IgD-negative memory B cell (primary cell): ENCODE data around the gene BBS12. TPM values are rescaled to one million over a fixed set of nuclear protein-coding genes. Genes with fewer than 3 reads are reported as not detected.

Source experiments
- H3K27ac Mint-ChIP-seq, 3 donors: one replicate each; pipeline ENCODE4 v1.8.0; 2020 to 2022; ENCODE audit warnings: mild to moderate bottlenecking in 3 of 3, mixed read lengths in 3 of 3, moderate library complexity in 1 of 3
- H3K27me3 Mint-ChIP-seq: one replicate; pipeline ENCODE4 v1.8.0; 2021; ENCODE audit warnings: mixed read lengths
- H3K36me3 Mint-ChIP-seq: one replicate; pipeline ENCODE4 v1.8.0; 2020; ENCODE audit warnings: mild to moderate bottlenecking, mixed read lengths
- H3K4me1 Mint-ChIP-seq, 3 donors: one replicate each; pipeline ENCODE4 v1.8.0; 2020 to 2022; ENCODE audit warnings: mixed read lengths in 3 of 3, mild to moderate bottlenecking in 1 of 3
- H3K4me3 Mint-ChIP-seq, 4 donors: one replicate each; pipeline ENCODE4 v1.8.0; 2020 to 2022; ENCODE audit warnings: mild to moderate bottlenecking in 4 of 4, mixed read lengths in 4 of 4, moderate library complexity in 3 of 4
- H3K9me3 Mint-ChIP-seq, 3 donors: one replicate each; pipeline ENCODE4 v1.8.0; 2020 to 2021; ENCODE audit warnings: mixed read lengths in 3 of 3, mild to moderate bottlenecking in 1 of 3
- polyA plus RNA-seq: library from polyadenylated mRNA; unstranded; fragments of 300-500 nt; fragmentation: Illumina TruSeq; gene quantifications from one replicate; pipeline ENCODE4 v1.2.3, GENCODE V29; 2021

The BBS12 gene
- polyA plus RNA-seq, 1 donor from 2014 or later, result 0.68 TPM

GRCh38 chr4:122765692-122766352 is 33.3 kb downstream of the BBS12 start:
- no peaks in the 10 kb centered on the region for H3K9me3 Mint-ChIP-seq
- H3K27me3 Mint-ChIP-seq, result no peaks in the 10 kb centered on the region
- H3K4me1 Mint-ChIP-seq, result peaks cover 6 to 26% (median 13%) of the 10 kb centered on the region in 3 donors
- no peak overlapping the region for H3K4me3 Mint-ChIP-seq
- H3K27ac Mint-ChIP-seq, result no peak overlapping the region
- no peaks in the 10 kb centered on the region for H3K36me3 Mint-ChIP-seq

GRCh38 chr4:122766353-122766705 is 33.8 kb downstream of the BBS12 start:
- Mint-ChIP-seq H3K27me3 (no peaks in the 10 kb centered on the region), H3K4me1 (peaks cover 6 to 23% (median 13%) of the 10 kb centered on the region in 3 donors), H3K36me3 (no peaks in the 10 kb centered on the region), H3K9me3 (no peaks in the 10 kb centered on the region), H3K4me3 (no peak overlapping the region), H3K27ac (no peak overlapping the region)

GRCh38 chr4:122766950-122767349 is 34.4 kb downstream of the BBS12 start:
- Mint-ChIP-seq H3K4me1 (peaks cover 6 to 19% (median 13%) of the 10 kb centered on the region in 3 donors), H3K27ac (no peak overlapping the region), H3K27me3 (no peaks in the 10 kb centered on the region), H3K4me3 (no peak overlapping the region), H3K9me3 (no peaks in the 10 kb centered on the region), H3K36me3 (no peaks in the 10 kb centered on the region)

- Mint-ChIP-seq H3K4me3 (no peak overlapping the region), H3K36me3 (no peaks in the 10 kb centered on the region), H3K4me1 (no peaks in the 10 kb centered on the region), H3K9me3 (no peaks in the 10 kb centered on the region), H3K27ac (no peak overlapping the region), H3K27me3 (no peaks in the 10 kb centered on the region)
These were observed 39.2 kb downstream of the BBS12 start for GRCh38 chr4:122771724-122772123.

GRCh38 chr4:122772311-122772710 is 39.8 kb downstream of the BBS12 start:
- Mint-ChIP-seq H3K4me3 (no peak overlapping the region), H3K27ac (no peak overlapping the region), H3K4me1 (no peaks in the 10 kb centered on the region), H3K27me3 (no peaks in the 10 kb centered on the region), H3K9me3 (no peaks in the 10 kb centered on the region), H3K36me3 (no peaks in the 10 kb centered on the region)

- no peaks in the 10 kb centered on the region for H3K27me3 Mint-ChIP-seq
- no peaks in the 10 kb centered on the region for H3K9me3 Mint-ChIP-seq
- H3K36me3 Mint-ChIP-seq, result no peaks in the 10 kb centered on the region
- H3K4me3 Mint-ChIP-seq, result no peak overlapping the region
- no peak overlapping the region for H3K27ac Mint-ChIP-seq
- no peaks in the 10 kb centered on the region for H3K4me1 Mint-ChIP-seq
These were observed 40.5 kb downstream of the BBS12 start for GRCh38 chr4:122772986-122773385.

- Mint-ChIP-seq H3K27ac (no peak overlapping the region), H3K27me3 (no peaks in the 10 kb centered on the region), H3K36me3 (no peaks in the 10 kb centered on the region), H3K4me1 (no peaks in the 10 kb centered on the region), H3K9me3 (no peaks in the 10 kb centered on the region), H3K4me3 (no peak overlapping the region)
These were observed 42.5 kb downstream of the BBS12 start for GRCh38 chr4:122775039-122775438.

GRCh38 chr4:122775987-122776836 is 43.7 kb downstream of the BBS12 start:
- H3K27me3 Mint-ChIP-seq, result peaks cover 3% of the 10 kb centered on the region
- H3K4me3 Mint-ChIP-seq, result no peak overlapping the region
- H3K9me3 Mint-ChIP-seq, result no peaks in the 10 kb centered on the region
- H3K27ac Mint-ChIP-seq, result no peak overlapping the region
- H3K36me3 Mint-ChIP-seq, result no peaks in the 10 kb centered on the region
- H3K4me1 Mint-ChIP-seq, result no peaks in the 10 kb centered on the region

- no peaks in the 10 kb centered on the region for H3K4me1 Mint-ChIP-seq
- peaks cover 8% of the 10 kb centered on the region for H3K27me3 Mint-ChIP-seq
- no peak overlapping the region for H3K27ac Mint-ChIP-seq
- no peak overlapping the region for H3K4me3 Mint-ChIP-seq
- no peaks in the 10 kb centered on the region for H3K9me3 Mint-ChIP-seq
- no peaks in the 10 kb centered on the region for H3K36me3 Mint-ChIP-seq
These were observed 44.4 kb downstream of the BBS12 start for GRCh38 chr4:122776916-122777315.

- H3K36me3 Mint-ChIP-seq, result no peaks in the 10 kb centered on the region
- H3K27ac Mint-ChIP-seq, result no peak overlapping the region
- H3K27me3 Mint-ChIP-seq, result peaks cover 11% of the 10 kb centered on the region
- no peaks in the 10 kb centered on the region for H3K4me1 Mint-ChIP-seq
- H3K9me3 Mint-ChIP-seq, result no peaks in the 10 kb centered on the region
- no peak overlapping the region for H3K4me3 Mint-ChIP-seq
These were observed 45.6 kb downstream of the BBS12 start for GRCh38 chr4:122777846-122778673.

GRCh38 chr4:122781486-122781885 is 49.0 kb downstream of the BBS12 start:
- Mint-ChIP-seq H3K4me1 (peaks cover 9 to 15% (median 9%) of the 10 kb centered on the region in 3 donors), H3K36me3 (no peaks in the 10 kb centered on the region), H3K4me3 (no peak overlapping the region), H3K9me3 (no peaks in the 10 kb centered on the region), H3K27ac (no peak overlapping the region), H3K27me3 (peaks cover 13% of the 10 kb centered on the region)

GRCh38 chr4:122783301-122784215 is 51.1 kb downstream of the BBS12 start:
- Mint-ChIP-seq H3K36me3 (no peaks in the 10 kb centered on the region), H3K27me3 (peaks cover 13% of the 10 kb centered on the region), H3K4me1 (peaks cover 9 to 15% (median 9%) of the 10 kb centered on the region in 3 donors), H3K9me3 (peaks cover 0 to 4% (median 2%) of the 10 kb centered on the region in 3 donors), H3K27ac (peak overlapping the region in 1 of 3 donors; percentile 1), H3K4me3 (no peak overlapping the region)

- Mint-ChIP-seq H3K27ac (no peak overlapping the region), H3K4me3 (peak overlapping the region in 1 of 4 donors; percentile 30), H3K36me3 (no peaks in the 10 kb centered on the region), H3K27me3 (peaks cover 13% of the 10 kb centered on the region), H3K9me3 (peaks cover 0 to 4% (median 2%) of the 10 kb centered on the region in 3 donors), H3K4me1 (peaks cover 9 to 15% (median 9%) of the 10 kb centered on the region in 3 donors)
These were observed 51.8 kb downstream of the BBS12 start for GRCh38 chr4:122784261-122784660.

GRCh38 chr4:122785099-122785498 is 52.6 kb downstream of the BBS12 start:
- H3K27ac Mint-ChIP-seq, result no peak overlapping the region
- no peaks in the 10 kb centered on the region for H3K36me3 Mint-ChIP-seq
- H3K27me3 Mint-ChIP-seq, result peaks cover 12% of the 10 kb centered on the region
- H3K9me3 Mint-ChIP-seq, result peaks cover 0 to 4% (median 2%) of the 10 kb centered on the region in 3 donors
- H3K4me3 Mint-ChIP-seq, result no peak overlapping the region
- H3K4me1 Mint-ChIP-seq, result peaks cover 9 to 15% (median 9%) of the 10 kb centered on the region in 3 donors
